Activated T-helper 1 cell treated with anti-CD3 and anti-CD28 coated beads, Interleukin-12 subunit alpha, Interleukin-12 subunit beta, Interleukin-2, Interleukin-4 antibody, amounts not matched to agents 30 ng/mL and 10 ng/mL and 1 ng/mL, durations not matched to agents 14 hours and 24 hours and 36 hours (primary cell): ENCODE results near the gene COMMD1. TPM values are rescaled to one million over a fixed set of nuclear protein-coding genes. Genes with fewer than 3 reads are reported as not detected.
A peak's percentile ranks its signal among the peaks of the same experiment; 100 is the strongest.
"Not testable (repeated sequence)": the region's sequence is repeated elsewhere in the genome, so short reads cannot be mapped to it uniquely, and the experiment has no call there.

ENCODE experiments used
- DNase-seq: peaks from one replicate; pipeline ENCODE4 v3.0.0; 2021; ENCODE audit warnings: low spot score
- H3K27ac Mint-ChIP-seq: one replicate; pipeline ENCODE4 v1.8.0; 2021; ENCODE audit warnings: mild to moderate bottlenecking, mixed read lengths
- H3K27me3 Mint-ChIP-seq: one replicate; pipeline ENCODE4 v1.8.0; 2022; ENCODE audit warnings: mild to moderate bottlenecking, moderate library complexity, mixed read lengths; ENCODE audit not compliant: insufficient read depth
- H3K36me3 Mint-ChIP-seq: one replicate; pipeline ENCODE4 v1.8.0; 2021; ENCODE audit warnings: low read depth, mixed read lengths
- H3K4me1 Mint-ChIP-seq: one replicate; pipeline ENCODE4 v1.8.0; 2021; ENCODE audit warnings: low read depth, mixed read lengths
- H3K4me3 Mint-ChIP-seq: one replicate; pipeline ENCODE4 v1.8.0; 2021; ENCODE audit warnings: mild to moderate bottlenecking, moderate library complexity, mixed read lengths
- H3K9me3 Mint-ChIP-seq: one replicate; pipeline ENCODE4 v1.8.0; 2021; ENCODE audit warnings: mixed read lengths
- intact Hi-C: fragments of 100-400 bp; cut with micrococcal nuclease; formaldehyde crosslinking; loops from one replicate; pipeline ENCODE4 v1.15.1; 2024
- total RNA-seq: library from RNA; stranded (reverse); gene quantifications from 2 replicates; pipeline ENCODE4 v1.2.3, GENCODE V29; 2022

COMMD1 gene
- total RNA-seq, 1 donor from 2014 or later: 25.4 TPM

DNA sequence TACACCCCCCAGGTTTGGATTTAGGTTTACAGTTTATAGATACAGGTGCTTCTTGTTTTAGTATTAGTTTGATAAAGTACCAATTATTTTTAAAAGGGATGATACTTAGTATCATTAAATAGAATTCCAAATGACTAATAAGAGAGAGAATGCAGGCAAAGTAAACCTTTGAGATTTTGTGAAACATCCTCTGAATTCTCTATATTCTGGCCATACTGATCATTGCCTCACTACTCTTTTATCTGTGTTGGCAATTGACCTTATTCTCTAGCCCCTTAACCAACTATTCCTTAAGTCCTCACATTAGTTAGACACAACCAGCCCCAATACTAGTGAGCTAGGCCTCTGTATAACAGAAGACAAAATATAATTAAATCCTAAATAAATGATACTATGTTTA, 125.4 kb downstream of the COMMD1 start:
- intact Hi-C loops: no loop called here
- no peak for DNase-seq
- Mint-ChIP-seq H3K36me3 (peaks cover 1% of the 10 kb centered on the region), H3K4me1 (no peaks in the 10 kb centered on the region), H3K27ac (no peak overlapping the region), H3K9me3 (no peaks in the 10 kb centered on the region), H3K4me3 (no peak overlapping the region), H3K27me3 (no peaks in the 10 kb centered on the region)

DNA sequence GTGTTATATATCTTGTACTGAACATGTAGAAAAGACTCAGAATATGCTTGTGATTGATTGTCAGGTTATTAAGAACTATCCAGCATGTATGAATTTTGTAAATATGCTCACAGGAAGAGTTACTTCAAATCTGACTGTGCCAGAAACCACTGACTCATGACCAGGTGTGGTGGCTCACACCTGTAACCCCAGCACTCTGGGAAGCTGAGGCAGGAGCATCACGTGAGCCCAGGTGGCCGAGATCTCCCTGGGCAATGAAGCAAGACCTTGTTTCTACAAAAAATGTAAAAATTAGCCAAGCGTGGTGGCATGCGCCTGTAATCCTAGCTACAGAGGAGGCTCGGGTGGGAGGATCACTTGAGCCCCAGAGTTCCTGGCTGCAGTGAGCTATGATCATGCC, 126.6 kb downstream of the COMMD1 start:
- intact Hi-C loops: no loop called here
- no peaks in the 10 kb centered on the region for H3K4me1 Mint-ChIP-seq
- H3K9me3 Mint-ChIP-seq: no peaks in the 10 kb centered on the region
- DNase-seq: no peak
- no peaks in the 10 kb centered on the region for H3K27me3 Mint-ChIP-seq
- H3K36me3 Mint-ChIP-seq: peaks cover 1% of the 10 kb centered on the region
- H3K27ac Mint-ChIP-seq: no peak overlapping the region
- no peak overlapping the region for H3K4me3 Mint-ChIP-seq

DNA sequence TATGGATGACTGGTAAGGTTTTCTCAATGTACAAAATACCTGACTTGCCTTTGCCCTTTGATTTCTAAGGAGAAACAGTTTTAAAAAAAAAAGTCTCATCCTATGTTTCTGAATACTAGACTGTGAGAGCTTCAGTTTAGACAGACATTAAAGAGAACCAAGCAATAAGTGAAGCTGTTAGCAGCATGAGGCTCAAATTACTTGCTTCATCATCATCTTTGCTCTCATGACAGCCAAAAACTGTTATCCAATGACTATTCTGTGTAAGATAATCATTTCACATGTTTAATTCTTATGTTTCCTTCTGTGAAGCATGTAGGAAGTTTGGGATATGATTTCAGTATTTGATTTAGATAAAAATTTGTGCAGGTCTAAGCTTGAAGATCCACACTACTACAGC, 129.2 kb downstream of the COMMD1 start:
- H3K4me3 Mint-ChIP-seq: no peak overlapping the region
- no peaks in the 10 kb centered on the region for H3K27me3 Mint-ChIP-seq
- peaks cover 10% of the 10 kb centered on the region for H3K4me1 Mint-ChIP-seq
- no peak for DNase-seq
- H3K9me3 Mint-ChIP-seq: no peaks in the 10 kb centered on the region
- H3K27ac Mint-ChIP-seq: no peak overlapping the region
- peaks cover 1% of the 10 kb centered on the region for H3K36me3 Mint-ChIP-seq
- intact Hi-C loops: no loop called here

DNA sequence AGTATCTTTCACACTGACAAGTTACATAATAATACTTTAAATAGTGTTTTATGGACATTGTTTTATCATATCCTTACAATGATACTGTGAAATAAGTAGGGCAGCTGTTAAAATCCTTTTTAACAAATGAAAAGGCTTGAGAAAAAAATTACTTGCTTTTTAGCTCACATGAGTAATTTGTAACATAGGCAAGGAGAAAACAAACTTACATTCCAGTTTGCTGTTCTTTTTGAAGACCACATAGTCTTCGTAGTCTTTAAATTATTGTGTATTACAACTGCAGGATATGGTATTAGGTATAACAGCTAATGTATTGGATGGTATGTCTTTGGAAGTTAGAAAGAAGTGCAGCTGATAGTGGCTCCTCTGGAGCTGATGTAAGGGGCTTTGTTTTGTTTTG, 130.8 kb downstream of the COMMD1 start:
- no peaks in the 10 kb centered on the region for H3K27me3 Mint-ChIP-seq
- intact Hi-C loops: no loop called here
- DNase-seq: no peak
- H3K9me3 Mint-ChIP-seq: no peaks in the 10 kb centered on the region
- H3K4me3 Mint-ChIP-seq: no peak overlapping the region
- peaks cover 3% of the 10 kb centered on the region for H3K36me3 Mint-ChIP-seq
- H3K4me1 Mint-ChIP-seq: peaks cover 16% of the 10 kb centered on the region
- no peak overlapping the region for H3K27ac Mint-ChIP-seq

DNA sequence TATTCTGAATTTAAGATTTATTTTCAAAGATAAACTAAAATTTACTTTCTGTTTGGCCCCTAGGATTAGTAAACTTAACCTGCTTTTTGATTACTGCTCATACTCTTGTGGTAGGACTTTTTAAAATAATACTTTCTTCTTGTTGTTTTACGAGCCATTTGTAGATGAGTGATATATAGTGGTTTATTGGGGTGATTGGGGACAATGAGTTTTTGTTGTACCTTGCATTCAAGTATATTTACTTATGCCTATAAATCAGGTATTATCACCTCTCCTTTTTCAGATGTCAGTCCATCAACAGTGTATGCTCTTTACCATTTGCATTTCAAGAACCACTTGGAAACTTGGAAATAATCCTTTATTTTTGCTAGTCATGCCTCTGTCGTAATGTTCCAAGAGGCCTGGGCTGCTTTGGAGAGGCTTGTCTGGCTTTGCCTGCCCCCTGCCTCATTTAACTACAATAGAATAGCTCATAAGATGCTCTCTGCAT, 131.3 kb downstream of the COMMD1 start:
- H3K9me3 Mint-ChIP-seq: peaks cover 4% of the 10 kb centered on the region
- H3K27me3 Mint-ChIP-seq: no peaks in the 10 kb centered on the region
- intact Hi-C loops: no loop called here
- H3K36me3 Mint-ChIP-seq: peaks cover 3% of the 10 kb centered on the region
- H3K4me3 Mint-ChIP-seq: no peak overlapping the region
- peaks cover 16% of the 10 kb centered on the region for H3K4me1 Mint-ChIP-seq
- DNase-seq: no peak
- no peak overlapping the region for H3K27ac Mint-ChIP-seq

DNA sequence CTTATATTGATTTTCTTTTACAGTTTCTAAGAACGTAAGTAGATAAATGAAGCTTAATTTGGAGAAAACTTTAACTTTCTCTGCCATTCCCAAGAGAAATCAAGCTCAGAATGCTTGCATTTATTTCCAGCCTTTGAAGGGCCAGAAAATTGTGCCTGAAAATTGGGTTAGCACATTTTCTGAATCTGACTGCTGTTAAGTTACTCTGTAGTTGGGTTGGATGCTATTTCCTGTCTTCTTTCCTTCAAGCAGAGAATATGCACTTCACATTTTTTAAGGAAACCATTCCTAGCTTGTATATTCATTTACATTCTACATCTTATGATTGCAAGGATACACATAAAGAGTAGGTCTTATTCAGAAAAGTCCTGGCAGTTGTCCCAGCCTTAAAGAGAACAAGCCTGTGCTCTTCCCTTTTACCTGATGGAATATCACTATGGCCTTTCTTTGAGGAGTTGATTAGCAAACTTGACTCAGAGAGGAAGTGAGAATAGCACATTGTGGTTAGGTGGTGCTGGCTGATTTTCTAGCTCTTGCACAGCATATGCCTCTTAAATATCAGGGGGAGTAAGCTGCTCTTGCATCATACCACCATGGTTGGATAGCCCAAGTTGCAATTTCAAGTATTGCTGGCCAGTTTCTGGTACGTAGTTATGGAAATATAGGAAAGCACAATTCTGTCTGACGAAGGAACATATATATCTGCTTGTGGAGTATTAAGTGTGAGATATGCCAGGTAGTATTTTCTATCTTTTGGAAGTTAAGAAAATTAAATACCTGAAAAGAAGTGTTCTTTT, 133.7 kb downstream of the COMMD1 start:
- intact Hi-C loops: loop anchor here (2.0 kb wide), 1 partner anchor 266 kb away; no protein-coding TSS in a partner anchor
- Mint-ChIP-seq H3K36me3 (peaks cover 3% of the 10 kb centered on the region), H3K27ac (peak overlapping the region; percentile 41), H3K27me3 (no peaks in the 10 kb centered on the region), H3K4me3 (no peak overlapping the region), H3K4me1 (peaks cover 16% of the 10 kb centered on the region), H3K9me3 (peaks cover 4% of the 10 kb centered on the region)
- no peak for DNase-seq

DNA sequence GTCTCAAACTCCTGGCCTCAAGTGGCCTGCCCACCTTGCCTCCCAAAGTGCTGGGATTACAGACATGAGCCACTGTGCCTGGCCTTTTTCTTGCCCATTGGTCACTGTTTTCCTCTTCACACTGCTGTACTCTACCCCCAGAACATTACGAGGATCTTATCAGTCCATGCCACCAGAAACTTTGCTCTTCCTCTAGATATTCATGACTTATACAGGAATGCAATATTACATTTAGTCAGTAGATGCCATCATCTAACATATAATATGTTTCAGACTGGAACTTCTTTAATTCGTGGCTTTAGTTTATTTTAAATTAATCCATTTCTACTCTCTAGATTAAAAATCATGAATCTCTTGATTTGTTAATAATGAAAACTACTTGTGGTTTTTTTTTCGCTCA, 135.5 kb downstream of the COMMD1 start:
- peak overlapping the region; percentile 10 for H3K27ac Mint-ChIP-seq
- peaks cover 3% of the 10 kb centered on the region for H3K36me3 Mint-ChIP-seq
- no peak for DNase-seq
- no peak overlapping the region for H3K4me3 Mint-ChIP-seq
- peaks cover 4% of the 10 kb centered on the region for H3K9me3 Mint-ChIP-seq
- intact Hi-C loops: no loop called here
- no peaks in the 10 kb centered on the region for H3K27me3 Mint-ChIP-seq
- H3K4me1 Mint-ChIP-seq: peaks cover 16% of the 10 kb centered on the region

DNA sequence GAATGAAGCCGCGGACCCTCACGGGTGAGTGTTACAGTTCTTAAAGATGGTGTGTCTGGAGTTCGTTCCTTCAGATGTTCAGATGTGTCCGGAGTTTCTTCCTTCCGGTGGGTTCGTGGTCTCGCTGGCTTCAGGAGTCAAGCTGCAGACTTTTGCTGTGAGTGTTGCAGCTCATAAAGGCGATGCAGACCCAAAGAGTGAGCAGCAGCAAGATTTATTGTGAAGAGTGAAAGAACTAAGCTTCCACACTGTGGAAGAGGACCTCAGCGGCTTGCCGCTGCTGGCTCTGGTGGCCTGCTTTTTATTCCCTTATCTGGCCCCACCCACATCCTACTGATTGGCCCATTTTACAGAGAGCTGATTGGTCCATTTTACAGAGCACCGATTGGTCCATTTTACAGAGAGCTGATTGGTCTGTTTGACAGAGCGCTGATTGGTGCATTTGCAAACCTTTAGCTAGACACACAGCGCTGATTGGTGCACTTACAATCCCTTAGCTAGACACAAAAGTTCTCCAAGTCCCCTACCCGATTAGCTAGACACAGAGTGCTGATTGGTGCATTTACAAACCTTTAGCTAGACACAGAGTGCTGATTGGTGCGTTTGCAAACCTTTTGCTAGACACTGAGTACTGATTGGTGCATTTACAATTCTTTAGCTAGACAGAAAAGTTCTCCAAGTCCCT, 136.4 kb downstream of the COMMD1 start:
- H3K4me1 Mint-ChIP-seq: peaks cover 16% of the 10 kb centered on the region
- H3K4me3 Mint-ChIP-seq, H3K27ac Mint-ChIP-seq, DNase-seq, H3K9me3 Mint-ChIP-seq, H3K36me3 Mint-ChIP-seq, H3K27me3 Mint-ChIP-seq, intact Hi-C loops: not testable (repeated sequence)

DNA sequence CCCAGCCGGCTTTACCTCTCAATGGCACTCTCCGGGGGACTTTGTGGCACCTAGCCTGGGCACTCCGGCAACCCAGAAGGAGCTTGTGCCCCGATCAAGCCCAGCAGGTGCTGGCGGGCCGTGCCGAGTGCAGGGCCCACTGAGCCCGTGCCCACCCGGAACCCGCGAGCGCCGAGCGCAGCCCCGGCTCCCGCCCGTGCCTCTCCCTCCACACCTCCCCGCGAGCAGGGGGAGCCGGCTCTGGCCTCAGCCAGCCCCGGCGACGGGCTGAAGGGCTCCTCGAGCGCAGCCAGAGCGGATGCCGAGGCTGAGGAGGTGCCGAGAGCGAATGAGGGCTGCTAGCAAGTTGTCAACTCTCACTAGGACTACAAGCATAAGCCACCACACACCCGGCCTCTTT, 136.9 kb downstream of the COMMD1 start:
- DNase-seq: no peak
- no peak overlapping the region for H3K27ac Mint-ChIP-seq
- peaks cover 6% of the 10 kb centered on the region for H3K36me3 Mint-ChIP-seq
- intact Hi-C loops: no loop called here
- peaks cover 4% of the 10 kb centered on the region for H3K9me3 Mint-ChIP-seq
- H3K27me3 Mint-ChIP-seq: no peaks in the 10 kb centered on the region
- H3K4me3 Mint-ChIP-seq: no peak overlapping the region
- peaks cover 16% of the 10 kb centered on the region for H3K4me1 Mint-ChIP-seq

DNA sequence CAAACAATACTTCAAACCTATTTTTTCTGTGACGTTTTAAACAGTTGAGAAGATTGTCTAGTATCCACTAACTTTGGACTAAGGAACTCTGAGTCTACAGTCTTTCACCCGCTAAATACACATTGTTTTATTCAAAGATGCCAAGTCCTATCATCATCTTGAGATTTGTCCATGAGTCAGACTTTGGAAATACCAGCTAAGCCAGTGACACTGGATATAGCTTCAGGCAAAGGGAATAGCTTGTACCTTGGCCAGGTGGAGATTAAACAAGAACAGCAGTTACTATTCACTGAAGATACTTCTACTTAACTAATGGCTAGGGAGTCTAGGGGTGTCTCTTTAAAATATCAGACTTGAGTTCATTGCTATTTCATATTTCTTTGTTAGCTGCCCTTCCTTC, 137.5 kb downstream of the COMMD1 start:
- intact Hi-C loops: no loop called here
- no peak overlapping the region for H3K4me3 Mint-ChIP-seq
- no peaks in the 10 kb centered on the region for H3K27me3 Mint-ChIP-seq
- no peak for DNase-seq
- peaks cover 16% of the 10 kb centered on the region for H3K4me1 Mint-ChIP-seq
- H3K27ac Mint-ChIP-seq: no peak overlapping the region
- H3K36me3 Mint-ChIP-seq: peaks cover 6% of the 10 kb centered on the region
- H3K9me3 Mint-ChIP-seq: peaks cover 4% of the 10 kb centered on the region

DNA sequence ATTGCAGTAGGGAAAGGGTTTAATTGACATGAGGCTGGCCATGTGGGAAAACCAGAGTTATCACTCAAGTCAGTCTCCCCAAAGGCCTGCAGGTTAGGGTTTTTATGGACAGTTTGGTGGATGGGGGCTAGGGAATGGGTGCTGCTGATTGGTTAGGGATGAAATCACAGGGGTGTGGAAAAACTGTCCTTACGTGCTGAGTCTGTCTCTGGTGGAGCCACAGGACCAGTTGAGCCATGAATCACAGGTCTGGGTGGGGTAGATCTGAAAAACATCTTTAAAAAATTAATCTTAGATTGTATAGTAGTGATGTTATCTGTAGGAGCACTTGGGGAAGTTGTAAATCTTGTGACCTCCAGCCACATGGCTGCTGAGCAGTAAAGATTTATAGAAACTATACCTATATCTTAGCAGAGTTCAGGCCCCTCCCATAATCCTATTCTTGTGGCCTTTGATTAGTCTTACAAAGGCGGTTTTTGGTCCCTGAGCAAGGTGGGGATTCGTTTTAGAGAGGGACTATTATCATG, 139.6 kb downstream of the COMMD1 start:
- H3K27me3 Mint-ChIP-seq: no peaks in the 10 kb centered on the region
- intact Hi-C loops: no loop called here
- H3K9me3 Mint-ChIP-seq: peaks cover 4% of the 10 kb centered on the region
- no peak for DNase-seq
- peaks cover 6% of the 10 kb centered on the region for H3K36me3 Mint-ChIP-seq
- H3K27ac Mint-ChIP-seq: no peak overlapping the region
- H3K4me3 Mint-ChIP-seq: no peak overlapping the region
- H3K4me1 Mint-ChIP-seq: peaks cover 5% of the 10 kb centered on the region

DNA sequence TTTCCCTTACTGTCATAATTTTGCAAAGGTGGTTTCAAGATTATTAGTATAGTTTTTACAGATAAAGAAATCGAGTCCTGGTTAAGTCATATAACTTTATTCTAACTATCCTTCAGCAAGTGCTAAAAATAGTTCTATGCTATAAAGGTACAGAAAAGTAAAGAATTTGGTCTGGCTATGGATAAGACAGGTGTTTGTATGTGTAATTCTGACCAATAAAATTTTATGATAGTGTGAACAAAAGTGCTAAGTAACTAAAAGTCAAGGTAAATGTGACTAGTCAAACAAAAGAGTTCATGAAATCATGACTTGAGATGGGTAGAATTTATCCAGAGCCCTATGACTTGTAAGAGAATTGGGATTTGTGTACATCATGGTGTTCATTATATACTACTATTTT, 140.7 kb downstream of the COMMD1 start:
- DNase-seq: no peak
- no peak overlapping the region for H3K4me3 Mint-ChIP-seq
- H3K27ac Mint-ChIP-seq: no peak overlapping the region
- peaks cover 4% of the 10 kb centered on the region for H3K9me3 Mint-ChIP-seq
- peaks cover under 1% of the 10 kb centered on the region for H3K4me1 Mint-ChIP-seq
- no peaks in the 10 kb centered on the region for H3K27me3 Mint-ChIP-seq
- intact Hi-C loops: no loop called here
- peaks cover 4% of the 10 kb centered on the region for H3K36me3 Mint-ChIP-seq

DNA sequence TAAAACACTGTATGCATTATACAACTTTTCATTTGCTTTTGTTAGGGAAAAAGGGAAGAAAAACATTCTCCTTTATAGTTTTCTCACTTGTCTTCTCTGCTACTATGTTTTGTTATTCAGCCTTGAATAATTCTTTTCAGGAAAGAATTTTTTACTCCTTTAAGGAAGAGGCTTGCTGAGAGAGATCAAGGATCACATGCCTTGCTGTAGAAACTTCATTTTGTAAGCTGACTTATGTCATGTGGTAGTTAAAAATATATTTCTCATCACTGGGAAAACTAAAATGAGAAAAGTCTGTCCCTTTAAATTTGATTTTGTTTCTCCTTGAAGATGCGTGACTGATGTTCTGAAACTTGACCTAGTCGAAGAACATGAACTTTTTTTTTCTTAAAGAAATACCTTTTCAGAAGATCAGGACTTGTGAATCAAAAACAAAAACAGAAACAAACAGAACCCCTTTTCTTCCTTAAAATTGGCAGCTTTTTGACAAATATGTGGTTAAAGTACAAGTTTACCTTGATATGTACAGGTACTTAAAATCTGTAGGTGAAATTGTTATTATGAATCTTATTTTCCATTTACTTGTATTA, 145.1 kb downstream of the COMMD1 start:
- H3K9me3 Mint-ChIP-seq: no peaks in the 10 kb centered on the region
- H3K4me1 Mint-ChIP-seq: no peaks in the 10 kb centered on the region
- no peak overlapping the region for H3K27ac Mint-ChIP-seq
- DNase-seq: no peak
- H3K27me3 Mint-ChIP-seq: no peaks in the 10 kb centered on the region
- intact Hi-C loops: no loop called here
- no peak overlapping the region for H3K4me3 Mint-ChIP-seq
- H3K36me3 Mint-ChIP-seq: peaks cover 2% of the 10 kb centered on the region
